ENCODE results near the gene NELL2. TPM values are rescaled to one million over a fixed set of nuclear protein-coding genes. Genes with fewer than 3 reads are reported as not detected.

NELL2 gene
- total and polyA plus RNA-seq, 8 donors: 0.41 to 42.5 (median 28.3) TPM

DNA sequence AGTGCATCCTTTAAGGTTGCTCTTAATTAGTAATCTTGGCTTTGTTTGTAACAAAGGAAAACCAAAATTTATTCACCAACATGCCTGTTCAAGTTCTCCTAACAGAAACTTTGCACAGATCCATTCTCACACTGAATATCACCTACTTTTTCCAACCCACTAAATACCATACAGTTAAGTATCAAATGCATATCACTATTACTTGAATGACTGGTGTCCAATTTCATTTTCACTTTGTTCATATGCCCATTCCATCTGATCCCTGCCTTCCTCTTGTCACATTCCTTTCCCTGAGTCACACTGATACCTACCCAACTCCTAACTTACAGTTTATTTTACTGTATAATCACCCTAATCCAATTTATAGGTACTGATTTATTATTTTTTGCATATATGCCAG, 286.4 kb downstream of the NELL2 start:
- DNase-seq (no peak), ATAC-seq (no peak)
- no peaks in the 10 kb centered on the region for H3K9me3 ChIP-seq
- no peak overlapping the region for H3K27ac ChIP-seq
- H3K36me3 ChIP-seq: no peaks in the 10 kb centered on the region
- TF ChIP-seq, protein P1, sequence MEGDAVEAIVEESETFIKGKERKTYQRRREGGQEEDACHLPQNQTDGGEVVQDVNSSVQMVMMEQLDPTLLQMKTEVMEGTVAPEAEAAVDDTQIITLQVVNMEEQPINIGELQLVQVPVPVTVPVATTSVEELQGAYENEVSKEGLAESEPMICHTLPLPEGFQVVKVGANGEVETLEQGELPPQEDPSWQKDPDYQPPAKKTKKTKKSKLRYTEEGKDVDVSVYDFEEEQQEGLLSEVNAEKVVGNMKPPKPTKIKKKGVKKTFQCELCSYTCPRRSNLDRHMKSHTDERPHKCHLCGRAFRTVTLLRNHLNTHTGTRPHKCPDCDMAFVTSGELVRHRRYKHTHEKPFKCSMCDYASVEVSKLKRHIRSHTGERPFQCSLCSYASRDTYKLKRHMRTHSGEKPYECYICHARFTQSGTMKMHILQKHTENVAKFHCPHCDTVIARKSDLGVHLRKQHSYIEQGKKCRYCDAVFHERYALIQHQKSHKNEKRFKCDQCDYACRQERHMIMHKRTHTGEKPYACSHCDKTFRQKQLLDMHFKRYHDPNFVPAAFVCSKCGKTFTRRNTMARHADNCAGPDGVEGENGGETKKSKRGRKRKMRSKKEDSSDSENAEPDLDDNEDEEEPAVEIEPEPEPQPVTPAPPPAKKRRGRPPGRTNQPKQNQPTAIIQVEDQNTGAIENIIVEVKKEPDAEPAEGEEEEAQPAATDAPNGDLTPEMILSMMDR (IDR thresholded peaks at IDR 0.05): no peak
- no peaks in the 10 kb centered on the region for H3K4me1 ChIP-seq
- no peaks in the 10 kb centered on the region for H3K27me3 ChIP-seq
- intact Hi-C loops (cut with DNase I): no loop called here
- H3K4me3 ChIP-seq: no peak overlapping the region

DNA sequence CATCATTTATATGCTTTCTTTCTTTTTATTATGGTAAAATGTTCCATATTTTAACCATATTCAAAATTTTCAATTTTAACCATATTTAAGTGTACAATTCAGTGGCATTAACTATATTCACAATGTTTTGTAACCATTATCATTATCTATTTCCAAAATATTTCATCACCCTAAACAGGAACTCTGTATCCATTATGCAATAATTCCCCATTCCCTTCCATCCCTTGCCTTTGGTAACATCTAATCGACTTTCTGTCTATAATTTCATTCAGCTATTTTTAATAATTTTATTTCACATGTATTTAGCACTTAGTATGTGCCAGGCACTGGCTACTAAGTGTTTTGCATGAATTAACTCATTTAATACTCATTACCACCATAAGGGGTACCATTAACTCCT, 287.5 kb downstream of the NELL2 start:
- Histone ChIP-seq H3K9me3 (no peaks in the 10 kb centered on the region), H3K36me3 (no peaks in the 10 kb centered on the region), H3K27me3 (no peaks in the 10 kb centered on the region), H3K27ac (no peak overlapping the region), H3K4me3 (no peak overlapping the region), H3K4me1 (no peaks in the 10 kb centered on the region)
- ATAC-seq: no peak
- TF ChIP-seq, protein P1 (IDR thresholded peaks at IDR 0.05): no peak
- DNase-seq: no peak
- intact Hi-C loops (cut with DNase I): no loop called here

DNA sequence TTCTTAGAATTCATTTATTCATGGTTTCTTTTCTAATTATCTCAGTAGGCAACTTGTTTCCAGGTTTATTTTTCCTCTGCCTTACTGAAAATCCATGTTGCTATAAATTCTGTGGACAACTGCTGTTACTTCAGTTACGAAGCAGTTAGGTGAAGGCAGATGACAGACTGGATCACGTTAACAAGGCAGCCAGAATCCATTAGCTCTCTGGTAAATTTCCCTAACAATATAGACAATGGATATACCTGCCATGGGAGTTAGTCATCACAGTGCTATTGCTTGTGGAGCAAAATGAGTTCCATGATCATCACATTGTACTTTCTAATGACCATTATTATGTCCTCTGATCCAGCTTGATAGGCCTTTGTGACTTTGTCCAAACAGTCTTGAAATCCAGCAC, 291.5 kb downstream of the NELL2 start:
- TF ChIP-seq, protein P1 (IDR thresholded peaks at IDR 0.05): no peak
- Histone ChIP-seq H3K4me1 (no peaks in the 10 kb centered on the region), H3K36me3 (no peaks in the 10 kb centered on the region), H3K4me3 (no peak overlapping the region), H3K9me3 (no peaks in the 10 kb centered on the region), H3K27me3 (no peaks in the 10 kb centered on the region), H3K27ac (no peak overlapping the region)
- DNase-seq: no peak
- intact Hi-C loops (cut with DNase I): no loop called here
- no peak for ATAC-seq

DNA sequence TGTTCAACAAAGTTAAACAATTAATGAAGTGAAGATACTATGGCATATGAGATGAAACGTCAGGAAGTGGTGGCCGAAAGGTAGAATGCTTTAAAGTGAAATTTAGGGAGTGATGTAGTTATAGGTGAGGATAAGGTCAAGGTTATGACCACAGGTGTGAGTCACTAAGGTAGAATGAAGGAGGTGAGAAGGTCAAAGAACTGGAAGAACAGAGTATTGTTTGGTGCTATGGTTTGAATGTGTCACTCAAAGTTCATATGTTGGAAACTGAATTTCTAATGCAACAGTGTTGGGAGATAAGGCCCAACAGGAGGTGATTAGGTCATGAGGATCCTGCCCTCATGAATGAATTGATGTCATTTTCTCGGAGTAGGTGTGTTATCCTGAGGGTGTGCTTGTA, 293.6 kb downstream of the NELL2 start:
- no peaks in the 10 kb centered on the region for H3K27me3 ChIP-seq
- H3K4me3 ChIP-seq: no peak overlapping the region
- H3K9me3 ChIP-seq: no peaks in the 10 kb centered on the region
- no peaks in the 10 kb centered on the region for H3K36me3 ChIP-seq
- TF ChIP-seq, protein P1 (IDR thresholded peaks at IDR 0.05): no peak
- no peak for ATAC-seq
- DNase-seq: no peak
- intact Hi-C loops (cut with DNase I): no loop called here
- H3K4me1 ChIP-seq: no peaks in the 10 kb centered on the region
- no peak overlapping the region for H3K27ac ChIP-seq

GRCh38 chr12:44581642-44582242, 294.4 kb downstream of the NELL2 start:
- ATAC-seq (no peak), DNase-seq (no peak)
- intact Hi-C loops (cut with DNase I): no loop called here
- TF ChIP-seq, protein P1 (IDR thresholded peaks at IDR 0.05): no peak
- no peak overlapping the region for H3K27ac ChIP-seq
- H3K36me3 ChIP-seq: no peaks in the 10 kb centered on the region
- no peaks in the 10 kb centered on the region for H3K27me3 ChIP-seq
- H3K4me1 ChIP-seq: no peaks in the 10 kb centered on the region
- H3K9me3 ChIP-seq: no peaks in the 10 kb centered on the region
- no peak overlapping the region for H3K4me3 ChIP-seq

Data from left lung (tissue), 10 donors.